GM03348 (cell line): Measurements from ENCODE around the gene MYO18B.

Source experiments
- DNase-seq: peaks from one replicate; pipeline ENCODE4 v3.0.0; 2012; ENCODE audit warnings: low spot score

Gene MYO18B

GRCh38 chr22:25824828-25825423, 82.9 kb downstream of the MYO18B start:
- DNase-seq = no peak

- no peak for DNase-seq
Observed at GRCh38 chr22:25827415-25827814, 85.4 kb downstream of the MYO18B start.

GRCh38 chr22:25828422-25828821, 86.4 kb downstream of the MYO18B start:
- no peak for DNase-seq

- no peak for DNase-seq
Observed at GRCh38 chr22:25829237-25829636, 87.2 kb downstream of the MYO18B start.

- DNase-seq = no peak
Observed at GRCh38 chr22:25829808-25830777, 88.1 kb downstream of the MYO18B start.

GRCh38 chr22:25833091-25833490, 91.1 kb downstream of the MYO18B start:
- no peak for DNase-seq

GRCh38 chr22:25833676-25834075, 91.7 kb downstream of the MYO18B start:
- DNase-seq = no peak

- DNase-seq = no peak
Observed at GRCh38 chr22:25834490-25834889, 92.5 kb downstream of the MYO18B start.

- DNase-seq = no peak
Observed at GRCh38 chr22:25835348-25835747, 93.4 kb downstream of the MYO18B start.

GRCh38 chr22:25837288-25837900, 95.4 kb downstream of the MYO18B start:
- DNase-seq = no peak

- no peak for DNase-seq
Observed at GRCh38 chr22:25838960-25839741, 97.2 kb downstream of the MYO18B start.

- DNase-seq = no peak
Observed at GRCh38 chr22:25839755-25840154, 97.8 kb downstream of the MYO18B start.

- no peak for DNase-seq
Observed at GRCh38 chr22:25840167-25840566, 98.2 kb downstream of the MYO18B start.

- no peak for DNase-seq
Observed at GRCh38 chr22:25840891-25841290, 98.9 kb downstream of the MYO18B start.

GRCh38 chr22:25841775-25842174, 99.8 kb downstream of the MYO18B start:
- DNase-seq = no peak

- no peak for DNase-seq
Observed at GRCh38 chr22:25843660-25844405, 101.8 kb downstream of the MYO18B start.

- DNase-seq = no peak
Observed at GRCh38 chr22:25844601-25845000, 102.6 kb downstream of the MYO18B start.

- DNase-seq = no peak
Observed at GRCh38 chr22:25845985-25846745, 104.2 kb downstream of the MYO18B start.

GRCh38 chr22:25847451-25847850, 105.5 kb downstream of the MYO18B start:
- DNase-seq = no peak

GRCh38 chr22:25848954-25849353, 107.0 kb downstream of the MYO18B start:
- DNase-seq = no peak

GRCh38 chr22:25849522-25849921, 107.5 kb downstream of the MYO18B start:
- DNase-seq = no peak
